ENCODE results near the gene FLAD1. TPM values are rescaled to one million over a fixed set of nuclear protein-coding genes. Genes with fewer than 3 reads are reported as not detected.

Gene FLAD1
- total RNA-seq, 1 experiment from 2014 or later: 58.4 TPM

GRCh38 chr1:155000726-155001424 lies 17.7 kb downstream of the FLAD1 start (continued):
- TF ChIP-seq REST (IDR thresholded peaks at IDR 0.05; ENCODE audit: low read depth) (no peak), EZH2phosphoT487 (IDR thresholded peaks at IDR 0.05; ENCODE audit: borderline replicate concordance) (no peak)

- H3K79me2 ChIP-seq (ENCODE audit: insufficient read depth, low read length): peaks cover 37% of the 10 kb centered on the region
- no peaks in the 10 kb centered on the region for H3K27me3 ChIP-seq (ENCODE audit: insufficient read depth, low read length)
- DNase-seq (ENCODE audit: low read depth, low spot score) (no peak), ATAC-seq (no peak; the same call in 1 of the 2 replicates)
- peaks cover 22 to 60% of the 10 kb centered on the region in 2 experiments for H3K4me1 ChIP-seq (ENCODE audit: control insufficient read depth in 1 of 2, insufficient read depth in 2 of 2, low read length in 2 of 2)
- no TSS peak for BruUV-seq (replicated peaks)
- peak overlapping the region; percentile 85 to 98 for H3K4me3 ChIP-seq (replicated peaks in 1 of 2; ENCODE audit: low read depth in 1 of 2, low read length in 2 of 2)
- ChIA-PET RAD21 (ENCODE audit: low non-redundant PET in 1 of 2, low total read pairs in 2 of 2, uncharacterized antibody in 2 of 2, unreplicated experiment in 2 of 2) (interaction anchor here in 1 of 2 experiments (0.6 kb wide), 1 partner anchor 69 kb away, joined by 4 read pairs; no protein-coding TSS in a partner anchor), POLR2A (interaction anchor here (0.7 to 1.8 kb wide), 5 partner anchors 10 to 68 kb away, joined by 3 read pairs; no protein-coding TSS in a partner anchor), CTCF (interaction anchor here (0.9 to 1.8 kb wide), 6 partner anchors 15 to 166 kb away, joined by 3 to 7 read pairs (median 3); partner anchors contain the start of genes ADAM15 and SHC1)
- intact Hi-C loops (cut with micrococcal nuclease): loop anchor here (1.0 to 5.0 kb wide), 2 partner anchors 27 to 51 kb away; partner anchors contain the start of genes ADAM15 and CKS1B
- H4K20me1 ChIP-seq (ENCODE audit: insufficient read depth): no peaks in the 10 kb centered on the region
- peak overlapping the region; percentile 99 for H3K27ac ChIP-seq (ENCODE audit: low read depth, low read length)
- H3K9ac ChIP-seq (ENCODE audit: low read length): peak overlapping the region; percentile 91
- H3K9me3 ChIP-seq (ENCODE audit: control insufficient read depth in 1 of 2, insufficient read depth in 1 of 2, low read depth in 1 of 2, low read length in 2 of 2): no peaks in the 10 kb centered on the region
- no peak overlapping the region for H2AFZ ChIP-seq (ENCODE audit: low read depth, low read length, poor library complexity, severe bottlenecking)
- H3K4me2 ChIP-seq (ENCODE audit: low read length): peak overlapping the region; percentile 96
- H3K36me3 ChIP-seq (ENCODE audit: control insufficient read depth in 1 of 2, insufficient read depth in 2 of 2, low read length in 2 of 2): no peaks in the 10 kb centered on the region; a peak in 1 of 4 replicates
- H3K9me2 ChIP-seq (ENCODE audit: insufficient read depth): no peaks in the 10 kb centered on the region
- no peak for TF ChIP-seq RAD21 (IDR thresholded peaks at IDR 0.05; ENCODE audit: low read depth)
- no peak for TF ChIP-seq ELF1 (IDR thresholded peaks at IDR 0.05; ENCODE audit: borderline replicate concordance, low read depth)
Observed at GRCh38 chr1:155001425-155001674, 18.2 kb downstream of the FLAD1 start.

All from HCT116 (cell line).